PC-3 (cell line): ENCODE data around the gene JDP2. TPM values are rescaled to one million over a fixed set of nuclear protein-coding genes. Genes with fewer than 3 reads are reported as not detected.

ENCODE experiments used
- ATAC-seq: fragments of 200-7000 bp; cut with Tn5 transposase; 2 replicates; pipeline ENCODE4 v1.9.1; 2020; ENCODE audit warnings: mild to moderate bottlenecking, moderate library complexity
- BruUV-seq: library from RNA; stranded (reverse); fragments of 400-500 nt; replicated peaks from 2 replicates; lab custom pipeline; 2021; lab: Mats Ljungman, UMichigan
- CTCF ChIA-PET: fragments of 300-600 bp; sonication (Branson Sonifier 250); formaldehyde crosslinking; loops from one replicate; lab custom pipeline; 2022; ENCODE audit warnings: antibody characterized with exemption; lab: Charles Lee
- POLR2A ChIA-PET: fragments of 300-600 bp; sonication (Branson Sonifier 250); formaldehyde crosslinking; loops from one replicate; lab custom pipeline; 2022; ENCODE audit warnings: antibody characterized with exemption; ENCODE audit not compliant: unreplicated experiment; lab: Charles Lee
- DNase-seq: peaks from one replicate; pipeline ENCODE4 v3.0.0-alpha.2; 2015
- H2AFZ ChIP-seq: fragments of 300-600 bp; sonication (generic); 2 replicates; pipeline ENCODE4 v1.6.0; 2016; ENCODE audit warnings: antibody characterized with exemption, low read length
- H3F3A ChIP-seq: fragments of 300-600 bp; sonication (generic); one replicate; pipeline ENCODE4 v1.6.0; 2017; ENCODE audit warnings: antibody characterized with exemption, low read length, control low read depth, mild to moderate bottlenecking; ENCODE audit not compliant: unreplicated experiment
- H3K27ac ChIP-seq: fragments of 300-600 bp; sonication (generic); 2 replicates; pipeline ENCODE4 v1.5.1; 2016; ENCODE audit warnings: mild to moderate bottlenecking, low read length
- H3K27me3 ChIP-seq: fragments of 300-600 bp; sonication (generic); 2 replicates; pipeline ENCODE4 v1.6.1; 2016; ENCODE audit warnings: low read length, mixed read lengths
- H3K36me3 ChIP-seq: fragments of 300-600 bp; sonication (generic); 2 replicates; pipeline ENCODE4 v1.6.1; 2016; ENCODE audit warnings: low read depth, mixed run types, low read length, mixed read lengths
- H3K4me1 ChIP-seq: fragments of 300-600 bp; sonication (generic); 2 replicates; pipeline ENCODE4 v1.5.1; 2016; ENCODE audit warnings: low read length; ENCODE audit not compliant: insufficient read depth
- H3K4me2 ChIP-seq: fragments of 300-600 bp; sonication (generic); 2 replicates; pipeline ENCODE4 v1.6.0; 2016; ENCODE audit warnings: low read length
- H3K4me3 ChIP-seq: fragments of 300-600 bp; sonication (generic); 2 replicates; pipeline ENCODE4 v1.5.1; 2016; ENCODE audit warnings: mild to moderate bottlenecking, low read length, mixed read lengths
- H3K79me2 ChIP-seq: fragments of 300-600 bp; sonication (generic); 2 replicates; pipeline ENCODE4 v1.6.1; 2017; ENCODE audit warnings: low read length, mixed read lengths
- H3K9ac ChIP-seq: fragments of 300-600 bp; sonication (generic); 2 replicates; pipeline ENCODE4 v1.6.0; 2016; ENCODE audit warnings: mild to moderate bottlenecking, low read length
- H3K9me2 ChIP-seq: fragments of 300-600 bp; sonication (generic); replicated peaks from 2 replicates; pipeline ENCODE4 v1.6.1; 2016; ENCODE audit warnings: mixed run types, low read length, mixed read lengths
- H3K9me3 ChIP-seq: fragments of 300-600 bp; sonication (generic); 2 replicates; pipeline ENCODE4 v1.6.1; 2016; ENCODE audit warnings: low read length, mixed read lengths
- H4K20me1 ChIP-seq: fragments of 300-600 bp; sonication (generic); 2 replicates; pipeline ENCODE4 v1.6.1; 2016; ENCODE audit warnings: low read length, mixed read lengths
- EZH2 ChIP-seq: fragments of 300-600 bp; sonication (generic); IDR thresholded peaks from one replicate; pipeline ENCODE4 v1.6.1; 2017; ENCODE audit warnings: antibody characterized with exemption, mild to moderate bottlenecking, low read length; ENCODE audit not compliant: unreplicated experiment
- EZH2phosphoT487 ChIP-seq: fragments of 300-600 bp; sonication (generic); IDR thresholded peaks from 2 replicates; pipeline ENCODE4 v1.6.1; 2018; ENCODE audit warnings: mild to moderate bottlenecking, antibody characterized with exemption, low read length, borderline replicate concordance
- intact Hi-C: fragments of 100-400 bp; cut with micrococcal nuclease; formaldehyde crosslinking; loops from 2 replicates; pipeline ENCODE4 v1.9.0; 2023
- total RNA-seq: library from RNA; depleted of rRNA; stranded (reverse); fragments of >200 nt; gene quantifications from 2 replicates; pipeline ENCODE4 v1.2.3, GENCODE V29; 2014
- TF ChIP-seq, protein P1 (sequence below): fragments of 300-600 bp; sonication (generic); conservative IDR thresholded peaks from 2 replicates; pipeline ENCODE4 v1.5.1; 2017; ENCODE audit warnings: antibody characterized with exemption, low read depth, mild to moderate bottlenecking, low read length

Gene JDP2
- total RNA-seq, 1 experiment from 2014 or later, result 5.8 TPM

DNA sequence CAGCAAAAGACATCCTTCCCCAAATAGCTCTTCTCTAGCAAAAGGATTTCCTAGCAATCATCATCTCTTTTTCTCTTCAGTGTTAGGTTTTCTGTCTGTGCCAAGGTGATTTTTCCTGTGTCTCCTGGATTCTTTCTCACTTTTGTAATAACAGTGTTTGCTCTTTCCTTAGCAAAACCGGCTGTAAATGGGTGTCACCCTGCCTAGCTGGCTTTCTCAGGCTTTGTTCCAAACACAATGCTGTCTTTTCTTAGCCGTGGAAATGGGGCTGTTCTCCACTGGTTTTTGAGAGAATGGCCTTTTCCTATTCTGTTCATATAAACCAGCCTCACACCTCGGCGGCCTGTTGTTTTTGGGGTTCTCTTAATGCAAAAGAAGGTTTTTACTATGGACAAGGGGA is 21.9 kb downstream of the JDP2 start:
- peak overlapping the region; percentile 41 for H3K4me2 ChIP-seq
- peak; percentile 43 for ATAC-seq
- no peaks in the 10 kb centered on the region for H3K9me3 ChIP-seq
- H3K36me3 ChIP-seq, result no peaks in the 10 kb centered on the region
- no peaks in the 10 kb centered on the region for H4K20me1 ChIP-seq
- no peak overlapping the region for H3K27ac ChIP-seq
- no peaks in the 10 kb centered on the region for H3F3A ChIP-seq
- H2AFZ ChIP-seq, result no peak overlapping the region
- no peaks in the 10 kb centered on the region for H3K27me3 ChIP-seq
- intact Hi-C loops, result no loop called here
- H3K4me3 ChIP-seq, result no peak overlapping the region
- ChIA-PET POLR2A (no interaction called here), CTCF (interaction anchor here (1.2 kb wide), 1 partner anchor 40 kb away, joined by 4 read pairs; no protein-coding TSS in a partner anchor)
- H3K9ac ChIP-seq, result no peak overlapping the region
- BruUV-seq, result no TSS peak
- H3K4me1 ChIP-seq, result peaks cover 24% of the 10 kb centered on the region
- no peaks in the 10 kb centered on the region for H3K79me2 ChIP-seq
- TF ChIP-seq EZH2, result no peak
- TF ChIP-seq, protein P1, sequence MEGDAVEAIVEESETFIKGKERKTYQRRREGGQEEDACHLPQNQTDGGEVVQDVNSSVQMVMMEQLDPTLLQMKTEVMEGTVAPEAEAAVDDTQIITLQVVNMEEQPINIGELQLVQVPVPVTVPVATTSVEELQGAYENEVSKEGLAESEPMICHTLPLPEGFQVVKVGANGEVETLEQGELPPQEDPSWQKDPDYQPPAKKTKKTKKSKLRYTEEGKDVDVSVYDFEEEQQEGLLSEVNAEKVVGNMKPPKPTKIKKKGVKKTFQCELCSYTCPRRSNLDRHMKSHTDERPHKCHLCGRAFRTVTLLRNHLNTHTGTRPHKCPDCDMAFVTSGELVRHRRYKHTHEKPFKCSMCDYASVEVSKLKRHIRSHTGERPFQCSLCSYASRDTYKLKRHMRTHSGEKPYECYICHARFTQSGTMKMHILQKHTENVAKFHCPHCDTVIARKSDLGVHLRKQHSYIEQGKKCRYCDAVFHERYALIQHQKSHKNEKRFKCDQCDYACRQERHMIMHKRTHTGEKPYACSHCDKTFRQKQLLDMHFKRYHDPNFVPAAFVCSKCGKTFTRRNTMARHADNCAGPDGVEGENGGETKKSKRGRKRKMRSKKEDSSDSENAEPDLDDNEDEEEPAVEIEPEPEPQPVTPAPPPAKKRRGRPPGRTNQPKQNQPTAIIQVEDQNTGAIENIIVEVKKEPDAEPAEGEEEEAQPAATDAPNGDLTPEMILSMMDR, result no peak
- TF ChIP-seq EZH2phosphoT487, result no peak
- H3K9me2 ChIP-seq, result no peaks in the 10 kb centered on the region
- no peak for DNase-seq

- intact Hi-C loops, result no loop called here
- ChIA-PET POLR2A (no interaction called here), CTCF (no interaction called here)
- no peaks in the 10 kb centered on the region for H3K79me2 ChIP-seq
- H3K36me3 ChIP-seq, result no peaks in the 10 kb centered on the region
- no peak overlapping the region for H3K9ac ChIP-seq
- ATAC-seq, result peak; percentile 96
- DNase-seq, result peak; percentile 84
- H3K27ac ChIP-seq, result no peak overlapping the region
- H3K4me2 ChIP-seq, result peak overlapping the region; percentile 41
- no peaks in the 10 kb centered on the region for H3K27me3 ChIP-seq
- no peak overlapping the region; the same call in 1 of the 2 replicates for H2AFZ ChIP-seq
- no TSS peak for BruUV-seq
- H3K4me1 ChIP-seq, result peaks cover 24% of the 10 kb centered on the region
- H3K4me3 ChIP-seq, result no peak overlapping the region
- H3K9me2 ChIP-seq, result no peaks in the 10 kb centered on the region
- H3F3A ChIP-seq, result no peaks in the 10 kb centered on the region
- TF ChIP-seq EZH2phosphoT487 (no peak), EZH2 (no peak)
- TF ChIP-seq, protein P1, result no peak
- no peaks in the 10 kb centered on the region for H4K20me1 ChIP-seq
- no peaks in the 10 kb centered on the region for H3K9me3 ChIP-seq
Observed at GRCh38 chr14:75450381-75451276, 22.8 kb downstream of the JDP2 start.

DNA sequence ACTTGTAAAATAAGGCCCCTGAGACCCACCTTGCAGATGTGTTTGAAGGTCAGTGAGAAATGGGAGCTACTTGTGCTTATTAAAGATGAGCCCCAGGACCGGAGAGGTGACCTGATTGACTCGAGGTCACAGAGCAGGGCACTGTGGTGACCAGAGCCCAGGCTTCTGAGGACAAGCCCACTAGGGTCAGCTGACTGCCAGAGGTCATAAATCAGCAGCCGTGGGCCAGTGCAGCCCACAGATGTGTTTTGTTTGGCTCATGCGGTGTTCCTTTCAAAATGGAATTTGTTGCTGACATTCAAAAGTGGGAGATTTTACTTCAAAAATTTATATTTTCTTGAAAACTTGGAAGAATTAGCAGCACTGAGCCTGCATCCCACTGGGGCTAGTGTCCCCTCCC is 24.5 kb downstream of the JDP2 start:
- CTCF ChIA-PET, result interaction anchor here (0.6 kb wide), 1 partner anchor 454 kb away, joined by 3 read pairs; no protein-coding TSS in a partner anchor
- H4K20me1 ChIP-seq, result no peaks in the 10 kb centered on the region

More for the DNA sequence above, 24.5 kb downstream of the JDP2 start:
- Histone ChIP-seq H3K4me1 (peaks cover 24% of the 10 kb centered on the region), H3K9me3 (no peaks in the 10 kb centered on the region), H3K4me2 (no peak overlapping the region), H3K27me3 (no peaks in the 10 kb centered on the region), H3K36me3 (no peaks in the 10 kb centered on the region), H3K9ac (no peak overlapping the region), H3K4me3 (no peak overlapping the region), H3K9me2 (no peaks in the 10 kb centered on the region), H3K79me2 (no peaks in the 10 kb centered on the region), H2AFZ (no peak overlapping the region), H3F3A (no peaks in the 10 kb centered on the region), H3K27ac (no peak overlapping the region)
- DNase-seq (no peak), ATAC-seq (no peak)
- no TSS peak for BruUV-seq
- TF ChIP-seq EZH2 (no peak), EZH2phosphoT487 (no peak)
- TF ChIP-seq, protein P1, result no peak
- intact Hi-C loops, result no loop called here
- POLR2A ChIA-PET, result no interaction called here
